ENCODE results near the gene ATP6AP2. TPM values are rescaled to one million over a fixed set of nuclear protein-coding genes. Genes with fewer than 3 reads are reported as not detected.
A peak's percentile ranks its signal among the peaks of the same experiment; 100 is the strongest.
"Not testable (repeated sequence)": the region's sequence is repeated elsewhere in the genome, so short reads cannot be mapped to it uniquely, and the experiment has no call there.

ATP6AP2 gene
- total and polyA plus RNA-seq, 2 of the 13 experiments (the other 11 are each of a cell fraction or from before 2014, with no cell fraction given): 55.6 to 108 TPM

DNA sequence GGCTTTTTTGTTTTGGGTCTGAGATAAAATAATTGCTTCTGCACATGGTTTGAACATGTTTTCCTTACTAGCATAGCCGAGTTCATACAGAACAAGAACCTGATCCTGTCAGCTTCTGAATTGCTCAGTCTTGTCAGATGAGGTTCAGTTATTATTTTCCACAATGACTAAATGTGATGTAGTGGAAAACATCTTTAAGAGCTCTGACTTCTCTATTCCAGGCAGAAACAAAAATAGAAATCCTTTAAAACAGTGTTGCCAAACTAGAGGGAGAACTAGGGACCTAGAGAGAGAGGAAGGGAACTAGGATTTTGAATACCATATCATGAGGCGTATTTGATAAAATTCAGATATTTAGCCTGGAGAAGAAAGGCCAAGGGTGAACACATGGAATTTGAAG is 2.0 kb downstream of the ATP6AP2 start (continued):
- TF ChIP-seq DBP (CRISPR knock-in tag; IDR thresholded peaks at IDR 0.05; ENCODE audit: not compliant biosample characterization) (no peak), ZNF274 (CRISPR knock-in tag; IDR thresholded peaks at IDR 0.05) (no peak), PLRG1 (conservative IDR thresholded peaks at IDR 0.05) (no peak), RBM22 (optimal IDR thresholded peaks at IDR 0.05; ENCODE audit: low read length) (no peak), BRD4 (CRISPR knock-in tag; IDR thresholded peaks at IDR 0.05) (no peak), GPN1 (CRISPR knock-in tag; IDR thresholded peaks at IDR 0.05; ENCODE audit: borderline replicate concordance) (no peak), MYC (CRISPR knock-in tag; IDR thresholded peaks at IDR 0.05; ENCODE audit: borderline replicate concordance) (no peak), CREBL2 (CRISPR knock-in tag; IDR thresholded peaks at IDR 0.05; ENCODE audit: borderline replicate concordance) (no peak), NFAT5 (CRISPR knock-in tag; IDR thresholded peaks at IDR 0.05) (no peak), POLR2A (IDR thresholded peaks at IDR 0.05; ENCODE audit: insufficient read depth in 1 of 2, low read depth in 2 of 2, low read length in 2 of 2) (no peak), MIER2 (CRISPR knock-in tag; IDR thresholded peaks at IDR 0.05) (no peak)
- TF ChIP-seq, protein P1, sequence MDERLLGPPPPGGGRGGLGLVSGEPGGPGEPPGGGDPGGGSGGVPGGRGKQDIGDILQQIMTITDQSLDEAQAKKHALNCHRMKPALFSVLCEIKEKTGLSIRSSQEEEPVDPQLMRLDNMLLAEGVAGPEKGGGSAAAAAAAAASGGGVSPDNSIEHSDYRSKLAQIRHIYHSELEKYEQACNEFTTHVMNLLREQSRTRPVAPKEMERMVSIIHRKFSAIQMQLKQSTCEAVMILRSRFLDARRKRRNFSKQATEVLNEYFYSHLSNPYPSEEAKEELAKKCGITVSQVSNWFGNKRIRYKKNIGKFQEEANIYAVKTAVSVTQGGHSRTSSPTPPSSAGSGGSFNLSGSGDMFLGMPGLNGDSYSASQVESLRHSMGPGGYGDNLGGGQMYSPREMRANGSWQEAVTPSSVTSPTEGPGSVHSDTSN (CRISPR knock-in tag; IDR thresholded peaks at IDR 0.05): no peak

GRCh38 chrX:40587623-40588022 is 6.9 kb downstream of the ATP6AP2 start:
- H3K79me2 ChIP-seq (ENCODE audit: insufficient read depth, low read length); H3K4me3 ChIP-seq (replicated peaks in 1 of 3; ENCODE audit: insufficient read depth in 1 of 3, low read depth in 2 of 3, low read length in 3 of 3); H3K27me3 ChIP-seq (ENCODE audit: control insufficient read depth in 1 of 2, insufficient read depth in 2 of 2, low read length in 2 of 2); H3K27ac ChIP-seq (ENCODE audit: extremely low read length, insufficient read depth, low read length); CTCF ChIA-PET (ENCODE audit: low intra/inter-chr PET ratio, low total read pairs); DNase-seq (ENCODE audit: low spot score); ATAC-seq; H3K9ac ChIP-seq (ENCODE audit: insufficient read depth, low read depth, low read length); in situ Hi-C loops (cut with HindIII; ENCODE audit: extremely low pct_ligation_motif_present, low pct_unique_long_range_greater_than_20kb); H3K4me2 ChIP-seq (ENCODE audit: low read depth, low read length); H3K36me3 ChIP-seq (replicated peaks in 1 of 2; ENCODE audit: control insufficient read depth in 1 of 2, insufficient read depth in 2 of 2, low read length in 2 of 2); POLR2A ChIA-PET; H4K20me1 ChIP-seq (ENCODE audit: insufficient read depth, low read length); BruUV-seq (replicated peaks); H2AFZ ChIP-seq (ENCODE audit: low read length); H3K9me3 ChIP-seq (ENCODE audit: low read length): not testable (repeated sequence)
- FAIRE-seq: peak; percentile 53
- intact Hi-C loops (cut with micrococcal nuclease; ENCODE audit: unreplicated experiment): loop anchor here (10.0 kb wide), 1 partner anchor 57 kb away; the partner anchor contains the start of gene CXorf38
- 0 out of 2 replicates have a peak, but pooled peaks cover 25% of the 10 kb centered on the region for H3K4me1 ChIP-seq (ENCODE audit: insufficient read depth, low read length)
- WGBS (ENCODE audit: low lambda C conversion rate): 14% methylated on average over 1 of the region's 1 CpG
